GM18511 (cell line): ENCODE data around the gene C4BPA.

ENCODE experiments used
- ATAC-seq: cut with Tn5 transposase; IDR thresholded peaks from one replicate; pipeline ENCODE4 v1.9.1; 2021; ENCODE audit warnings: mild to moderate bottlenecking, moderate library complexity; ENCODE audit not compliant: unreplicated experiment

Gene C4BPA

GRCh38 chr1:207103892-207104373 lies at the start of gene C4BPA:
Gene C4BPA (plus strand): TSS chr1:207104233. CDS start chr1:207113026, 8,793 bp downstream.
- no peak for ATAC-seq

- ATAC-seq: no peak
Measured at GRCh38 chr1:207054491-207054890, 49.5 kb upstream of the C4BPA start.

GRCh38 chr1:207055386-207056001 lies 48.5 kb upstream of the C4BPA start:
- no peak for ATAC-seq

GRCh38 chr1:207056673-207057072 lies 47.4 kb upstream of the C4BPA start:
- ATAC-seq: no peak

- no peak for ATAC-seq
Measured at GRCh38 chr1:207058252-207058651, 45.8 kb upstream of the C4BPA start.

GRCh38 chr1:207058878-207059867 lies 44.9 kb upstream of the C4BPA start:
- no peak for ATAC-seq

GRCh38 chr1:207059881-207060280 lies 44.2 kb upstream of the C4BPA start:
- no peak for ATAC-seq

- no peak for ATAC-seq
Measured at GRCh38 chr1:207060596-207060995, 43.4 kb upstream of the C4BPA start.

GRCh38 chr1:207062058-207062457 lies 42.0 kb upstream of the C4BPA start:
- no peak for ATAC-seq

GRCh38 chr1:207063014-207063413 lies 41.0 kb upstream of the C4BPA start:
- ATAC-seq: no peak

GRCh38 chr1:207064561-207064960 lies 39.5 kb upstream of the C4BPA start:
- no peak for ATAC-seq

- ATAC-seq: no peak
Measured at GRCh38 chr1:207067185-207067584, 36.8 kb upstream of the C4BPA start.

GRCh38 chr1:207067665-207068064 lies 36.4 kb upstream of the C4BPA start:
- no peak for ATAC-seq

GRCh38 chr1:207069061-207069460 lies 35.0 kb upstream of the C4BPA start:
- no peak for ATAC-seq

GRCh38 chr1:207069858-207070506 lies 34.1 kb upstream of the C4BPA start:
- ATAC-seq: no peak

- ATAC-seq: no peak
Measured at GRCh38 chr1:207070811-207071210, 33.2 kb upstream of the C4BPA start.

GRCh38 chr1:207071426-207071825 lies 32.6 kb upstream of the C4BPA start:
- ATAC-seq: no peak

GRCh38 chr1:207072233-207072632 lies 31.8 kb upstream of the C4BPA start:
- ATAC-seq: no peak

GRCh38 chr1:207073906-207074820 lies 29.9 kb upstream of the C4BPA start:
- no peak for ATAC-seq

GRCh38 chr1:207076181-207076955 lies 27.7 kb upstream of the C4BPA start:
- no peak for ATAC-seq
